Gastrocnemius medialis (tissue), 4 donors: Measurements from ENCODE around the gene FRY. TPM values are rescaled to one million over a fixed set of nuclear protein-coding genes. Genes with fewer than 3 reads are reported as not detected.

Experiments used
- ATAC-seq, 2 donors: fragments of 150-250 bp; one replicate each; pipeline ENCODE4 v1.9.1; 2016
- DNase-seq, 2 donors: peaks; one replicate each; pipeline ENCODE4 v3.0.0-alpha.2; 2019
- H3K27ac ChIP-seq, 4 donors: fragments of 200-600 bp; sonication (generic); 1 replicate in 1 of 4; 2 replicates in 3 of 4; pipeline ENCODE4 v1.5.1; 2016 to 2018; ENCODE audit warnings: mild to moderate bottlenecking in 2 of 4, moderate library complexity in 1 of 4
- H3K27me3 ChIP-seq, 3 donors: fragments of 200-600 bp; sonication (generic) in 2 of 3; 1 replicate in 1 of 3; 2 replicates in 2 of 3; pipeline versions ENCODE4 v1.5.1 to v1.6.0; 2016 to 2019; ENCODE audit warnings: mild to moderate bottlenecking in 1 of 3, moderate library complexity in 1 of 3
- H3K36me3 ChIP-seq, 2 donors: fragments of 200-600 bp; sonication (generic) in 1 of 2; one replicate each; pipeline ENCODE4 v1.5.1; 2017 to 2018
- H3K4me1 ChIP-seq, 2 donors: fragments of 200-600 bp; sonication (generic) in 1 of 2; one replicate each; pipeline ENCODE4 v1.5.1; 2016 to 2017; ENCODE audit warnings: mild to moderate bottlenecking in 2 of 2
- H3K4me3 ChIP-seq, 4 donors: fragments of 200-600 bp; sonication (generic) in 3 of 4; 1 replicate in 1 of 4; 2 replicates in 3 of 4; pipeline ENCODE4 v1.5.1; 2016 to 2019; ENCODE audit warnings: mild to moderate bottlenecking in 2 of 4
- H3K9me3 ChIP-seq, 3 donors: fragments of 200-600 bp; sonication (generic) in 2 of 3; 1 replicate in 1 of 3; 2 replicates in 2 of 3; pipeline ENCODE4 v1.5.1; 2016 to 2019
- POLR2A ChIP-seq, 2 donors: fragments of 450-650 bp; IDR thresholded peaks; one replicate each; pipeline ENCODE4 v1.6.1; 2017; ENCODE audit warnings: antibody characterized with exemption in 2 of 2, mild to moderate bottlenecking in 2 of 2, moderate library complexity in 2 of 2
- in situ Hi-C, 4 donors: fragments of 200-750 bp; cut with MboI; loops; one replicate each; pipeline versions ENCODE4 v1.15.0 to v1.8.0; 2017; ENCODE audit warnings: low sequenced_read_pairs in 4 of 4
- intact Hi-C: fragments of 100-400 bp; cut with DNase I; formaldehyde crosslinking; loops from one replicate; pipeline ENCODE4 v1.15.1; 2023; ENCODE audit warnings: low total_unique reads
- total RNA-seq, 4 donors: library from RNA; depleted of rRNA; stranded (reverse); fragments of >200 nt; gene quantifications; one replicate each; pipeline versions ENCODE4 v1.1.0 to v1.2.3, GENCODE V29; 2016
- TF ChIP-seq, protein P1 (sequence below), 5 experiments: fragments of 450-650 bp in 3 of 5; fragments of 200-600 bp in 2 of 5; sonication (generic) in 2 of 5; IDR thresholded peaks in 4 of 5; conservative IDR thresholded peaks in 1 of 5; 1 replicate in 4 of 5; 2 replicates in 1 of 5; pipeline ENCODE4 v1.5.1; 2016 to 2019; ENCODE audit warnings: antibody characterized with exemption in 5 of 5, mild to moderate bottlenecking in 3 of 5, moderate library complexity in 3 of 5

Gene FRY
- total RNA-seq, 4 donors from 2014 or later: 10.1 to 48.3 (median 21.4) TPM

DNA sequence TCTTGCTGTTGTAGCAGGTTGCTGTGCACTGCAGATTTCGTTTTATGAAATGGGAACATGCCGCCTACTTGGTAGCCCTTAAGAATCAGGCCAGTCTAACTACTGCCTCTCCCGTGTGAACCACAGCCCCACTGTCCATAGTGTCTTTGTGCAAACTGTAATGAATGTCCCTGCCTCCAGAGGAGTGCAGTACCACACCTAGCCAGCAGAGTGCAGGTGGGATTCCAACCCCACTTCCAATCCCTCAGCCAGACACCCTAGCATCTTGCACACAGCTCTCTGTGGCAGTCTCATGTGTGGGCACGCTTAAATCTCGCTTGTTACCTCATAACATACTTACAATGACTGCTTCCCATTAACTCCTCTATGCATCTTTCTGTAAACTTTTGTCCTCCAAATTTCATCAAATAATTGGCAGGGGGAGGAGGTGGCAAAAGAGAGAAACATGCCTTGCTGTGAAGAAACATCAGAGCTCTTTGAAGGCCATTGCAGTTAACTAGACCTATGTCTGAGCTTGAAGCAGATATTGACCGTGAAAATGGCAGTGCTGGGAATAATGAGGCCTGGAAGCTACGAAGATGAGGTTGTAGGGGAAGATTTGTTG lies 236.4 kb downstream of the FRY start:
- intact Hi-C loops (no loop called here), in situ Hi-C loops (no loop called here)
- Histone ChIP-seq H3K27me3 (no peaks in the 10 kb centered on the region), H3K4me3 (no peak overlapping the region), H3K4me1 (peaks cover 0 to 6% of the 10 kb centered on the region in 2 donors), H3K9me3 (no peaks in the 10 kb centered on the region), H3K36me3 (peaks cover 2 to 58% of the 10 kb centered on the region in 2 donors), H3K27ac (no peak overlapping the region)
- TF ChIP-seq POLR2A (IDR thresholded peaks at IDR 0.05): no peak
- TF ChIP-seq, protein P1, sequence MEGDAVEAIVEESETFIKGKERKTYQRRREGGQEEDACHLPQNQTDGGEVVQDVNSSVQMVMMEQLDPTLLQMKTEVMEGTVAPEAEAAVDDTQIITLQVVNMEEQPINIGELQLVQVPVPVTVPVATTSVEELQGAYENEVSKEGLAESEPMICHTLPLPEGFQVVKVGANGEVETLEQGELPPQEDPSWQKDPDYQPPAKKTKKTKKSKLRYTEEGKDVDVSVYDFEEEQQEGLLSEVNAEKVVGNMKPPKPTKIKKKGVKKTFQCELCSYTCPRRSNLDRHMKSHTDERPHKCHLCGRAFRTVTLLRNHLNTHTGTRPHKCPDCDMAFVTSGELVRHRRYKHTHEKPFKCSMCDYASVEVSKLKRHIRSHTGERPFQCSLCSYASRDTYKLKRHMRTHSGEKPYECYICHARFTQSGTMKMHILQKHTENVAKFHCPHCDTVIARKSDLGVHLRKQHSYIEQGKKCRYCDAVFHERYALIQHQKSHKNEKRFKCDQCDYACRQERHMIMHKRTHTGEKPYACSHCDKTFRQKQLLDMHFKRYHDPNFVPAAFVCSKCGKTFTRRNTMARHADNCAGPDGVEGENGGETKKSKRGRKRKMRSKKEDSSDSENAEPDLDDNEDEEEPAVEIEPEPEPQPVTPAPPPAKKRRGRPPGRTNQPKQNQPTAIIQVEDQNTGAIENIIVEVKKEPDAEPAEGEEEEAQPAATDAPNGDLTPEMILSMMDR (IDR thresholded peaks at IDR 0.05 in 4 of 5, conservative IDR thresholded peaks at IDR 0.05 in 1 of 5): peak in 4 of 5 experiments; percentile 17 to 42 (median 32)
- ATAC-seq: no peak
- no peak for DNase-seq

DNA sequence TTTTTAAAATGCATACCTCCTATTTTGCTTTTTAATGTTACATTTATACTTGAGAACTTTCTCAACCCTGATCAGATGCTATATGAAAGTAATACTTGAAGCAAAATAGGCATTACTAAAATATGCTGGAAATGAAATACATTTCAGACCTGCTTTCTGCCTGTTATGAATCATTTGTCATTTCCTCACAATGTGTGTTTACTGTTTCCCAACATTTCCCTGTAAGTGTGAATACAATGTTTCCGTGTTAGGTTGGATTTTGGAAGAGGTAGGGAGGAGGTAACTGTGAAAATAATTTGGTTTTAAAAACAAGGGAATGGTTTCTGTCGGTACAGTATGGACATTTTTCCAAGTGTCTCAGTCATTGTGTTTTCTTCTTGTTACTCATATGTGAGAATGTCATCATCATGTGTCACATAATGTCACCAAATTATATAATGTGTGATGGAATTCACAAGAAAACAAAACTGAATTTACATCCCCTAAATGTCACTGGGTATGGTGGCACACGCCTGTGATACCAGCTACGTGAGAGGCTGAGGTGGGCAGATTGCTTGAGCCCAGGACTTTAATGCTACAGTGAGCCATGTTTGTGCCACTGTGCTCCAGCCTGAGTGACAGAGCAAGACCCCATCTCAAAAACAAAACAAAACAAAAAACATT lies 240.6 kb downstream of the FRY start:
- DNase-seq (no peak), ATAC-seq (no peak)
- intact Hi-C loops (no loop called here), in situ Hi-C loops (no loop called here)
- no peak for TF ChIP-seq POLR2A (IDR thresholded peaks at IDR 0.05)
- TF ChIP-seq, protein P1 (IDR thresholded peaks at IDR 0.05 in 4 of 5, conservative IDR thresholded peaks at IDR 0.05 in 1 of 5): no peak
- H3K4me3 ChIP-seq: no peak overlapping the region
- no peaks in the 10 kb centered on the region for H3K9me3 ChIP-seq
- no peaks in the 10 kb centered on the region for H3K4me1 ChIP-seq
- peaks cover 2 to 62% of the 10 kb centered on the region in 2 donors for H3K36me3 ChIP-seq
- H3K27ac ChIP-seq: peak overlapping the region in 1 of 4 donors; percentile 8
- no peaks in the 10 kb centered on the region for H3K27me3 ChIP-seq

DNA sequence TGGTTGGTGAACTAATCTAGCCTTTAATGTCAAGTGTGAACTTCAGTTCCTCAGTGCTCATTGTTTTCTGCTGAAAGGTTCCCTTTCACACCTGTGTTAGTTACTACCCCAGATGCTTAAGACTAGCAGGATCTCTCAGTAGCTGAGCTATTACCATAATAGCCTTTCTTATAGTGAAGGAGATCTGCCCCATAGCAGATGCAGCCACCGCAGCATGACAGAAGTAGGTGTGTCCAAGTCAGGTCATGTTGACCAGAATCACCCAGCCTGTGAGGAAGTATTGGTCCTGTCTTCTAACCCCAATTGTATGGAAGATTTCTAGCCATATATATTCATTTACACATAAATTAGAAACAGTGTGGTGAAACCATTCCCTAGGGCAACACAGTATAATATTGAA lies 246.3 kb downstream of the FRY start:
- no peak for TF ChIP-seq POLR2A (IDR thresholded peaks at IDR 0.05)
- TF ChIP-seq, protein P1 (IDR thresholded peaks at IDR 0.05 in 4 of 5, conservative IDR thresholded peaks at IDR 0.05 in 1 of 5): no peak
- Histone ChIP-seq H3K27ac (no peak overlapping the region), H3K36me3 (peaks cover 0 to 74% of the 10 kb centered on the region in 2 donors), H3K4me3 (no peak overlapping the region), H3K4me1 (no peaks in the 10 kb centered on the region), H3K27me3 (no peaks in the 10 kb centered on the region), H3K9me3 (no peaks in the 10 kb centered on the region)
- intact Hi-C loops: no loop called here
- in situ Hi-C loops: no loop called here
- ATAC-seq: no peak
- DNase-seq: no peak

DNA sequence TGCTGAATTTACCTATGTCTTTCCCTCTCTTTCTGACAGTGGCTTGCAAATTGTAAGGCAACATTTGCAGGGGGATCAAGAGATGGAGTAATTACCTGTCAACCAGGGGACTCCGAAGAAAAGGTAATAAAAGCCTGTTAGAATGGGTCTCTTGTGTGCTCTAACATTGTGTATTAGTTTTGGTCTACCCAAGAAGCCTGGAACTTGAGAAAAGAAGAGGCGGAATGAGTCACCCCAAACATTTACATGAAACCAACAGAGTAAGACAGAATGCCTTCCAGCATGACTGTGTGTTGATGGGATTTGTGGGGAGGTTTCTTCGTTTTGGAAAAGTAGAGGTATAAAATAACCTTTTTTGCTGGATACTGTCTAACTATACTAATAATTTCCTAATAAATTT lies 246.9 kb downstream of the FRY start:
- Histone ChIP-seq H3K4me1 (no peaks in the 10 kb centered on the region), H3K27me3 (no peaks in the 10 kb centered on the region), H3K27ac (no peak overlapping the region), H3K36me3 (peaks cover 0 to 73% of the 10 kb centered on the region in 2 donors), H3K9me3 (no peaks in the 10 kb centered on the region), H3K4me3 (no peak overlapping the region)
- ATAC-seq: no peak
- TF ChIP-seq POLR2A (IDR thresholded peaks at IDR 0.05): no peak
- TF ChIP-seq, protein P1 (IDR thresholded peaks at IDR 0.05 in 4 of 5, conservative IDR thresholded peaks at IDR 0.05 in 1 of 5): no peak
- DNase-seq: no peak
- in situ Hi-C loops: no loop called here
- intact Hi-C loops: no loop called here
